Stimulated activated CD8-positive, alpha-beta memory T cell treated with anti-CD3 and anti-CD28 coated beads, Interleukin-2, amount 100 ng/mL, for 48 hours (primary cell): ENCODE measurements around the gene RNF217.

ENCODE experiments used
- DNase-seq, 2 donors: peaks; one replicate each; pipeline ENCODE4 v3.0.0-alpha.2; 2020; ENCODE audit warnings: low read depth in 2 of 2

The RNF217 gene

GRCh38 chr6:124987999-124988591 lies 25.9 kb downstream of the RNF217 start:
- no peak for DNase-seq

GRCh38 chr6:124989136-124989983 lies 27.1 kb downstream of the RNF217 start:
- no peak for DNase-seq

- no peak for DNase-seq
These were observed 28.8 kb downstream of the RNF217 start for GRCh38 chr6:124990988-124991387.

- no peak for DNase-seq
These were observed 29.6 kb downstream of the RNF217 start for GRCh38 chr6:124991764-124992295.

- DNase-seq: no peak
These were observed 31.1 kb downstream of the RNF217 start for GRCh38 chr6:124993327-124993726.

- no peak for DNase-seq
These were observed 32.4 kb downstream of the RNF217 start for GRCh38 chr6:124994648-124995047.

GRCh38 chr6:124995131-124995530 lies 32.9 kb downstream of the RNF217 start:
- no peak for DNase-seq

- DNase-seq: no peak
These were observed 33.5 kb downstream of the RNF217 start for GRCh38 chr6:124995645-124996325.

- no peak for DNase-seq
These were observed 34.2 kb downstream of the RNF217 start for GRCh38 chr6:124996411-124996810.

- no peak for DNase-seq
These were observed 35.1 kb downstream of the RNF217 start for GRCh38 chr6:124997196-124997875.

GRCh38 chr6:124999105-124999764 lies 37.0 kb downstream of the RNF217 start:
- no peak for DNase-seq

- DNase-seq: no peak
These were observed 39.6 kb downstream of the RNF217 start for GRCh38 chr6:125001684-125002405.

- DNase-seq: no peak
These were observed 40.1 kb downstream of the RNF217 start for GRCh38 chr6:125002406-125002741.

- DNase-seq: no peak
These were observed 40.8 kb downstream of the RNF217 start for GRCh38 chr6:125003070-125003469.

GRCh38 chr6:125004198-125004597 lies 42.0 kb downstream of the RNF217 start:
- DNase-seq: no peak

- no peak for DNase-seq
These were observed 42.8 kb downstream of the RNF217 start for GRCh38 chr6:125004797-125005595.

GRCh38 chr6:125008261-125008703 lies 46.0 kb downstream of the RNF217 start:
- no peak for DNase-seq

- no peak for DNase-seq
These were observed 46.7 kb downstream of the RNF217 start for GRCh38 chr6:125008957-125009356.

GRCh38 chr6:125009578-125009977 lies 47.3 kb downstream of the RNF217 start:
- DNase-seq: no peak
